Measurements from ENCODE around the gene HECTD1. TPM values are rescaled to one million over a fixed set of nuclear protein-coding genes. Genes with fewer than 3 reads are reported as not detected.
A peak's percentile ranks its signal among the peaks of the same experiment; 100 is the strongest.

The HECTD1 gene
- total and polyA plus RNA-seq, 10 of the 15 experiments (the other 5 are each of a cell fraction or from before 2014, with no cell fraction given), result 27.3 to 116 (median 57.7) TPM

DNA sequence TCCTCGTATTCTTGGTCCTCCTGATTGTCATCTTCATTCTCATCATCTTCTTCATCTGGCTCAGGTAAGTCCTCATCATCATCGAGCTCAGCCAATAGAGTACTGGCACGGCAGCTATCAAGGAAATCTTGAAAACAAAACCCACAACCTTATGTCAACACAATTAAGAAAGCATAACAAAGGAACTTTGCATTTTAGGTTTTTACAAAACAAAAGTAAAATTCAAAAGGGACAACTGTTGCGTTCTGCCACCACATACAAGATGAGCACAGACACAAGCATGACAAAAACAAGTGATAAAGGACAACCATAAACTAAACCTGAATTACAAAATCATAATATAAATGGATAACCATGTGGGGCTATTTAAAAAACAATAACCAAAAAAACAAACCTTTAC lies 84.7 kb downstream of the HECTD1 start (continued):
- TF ChIP-seq, protein P1, sequence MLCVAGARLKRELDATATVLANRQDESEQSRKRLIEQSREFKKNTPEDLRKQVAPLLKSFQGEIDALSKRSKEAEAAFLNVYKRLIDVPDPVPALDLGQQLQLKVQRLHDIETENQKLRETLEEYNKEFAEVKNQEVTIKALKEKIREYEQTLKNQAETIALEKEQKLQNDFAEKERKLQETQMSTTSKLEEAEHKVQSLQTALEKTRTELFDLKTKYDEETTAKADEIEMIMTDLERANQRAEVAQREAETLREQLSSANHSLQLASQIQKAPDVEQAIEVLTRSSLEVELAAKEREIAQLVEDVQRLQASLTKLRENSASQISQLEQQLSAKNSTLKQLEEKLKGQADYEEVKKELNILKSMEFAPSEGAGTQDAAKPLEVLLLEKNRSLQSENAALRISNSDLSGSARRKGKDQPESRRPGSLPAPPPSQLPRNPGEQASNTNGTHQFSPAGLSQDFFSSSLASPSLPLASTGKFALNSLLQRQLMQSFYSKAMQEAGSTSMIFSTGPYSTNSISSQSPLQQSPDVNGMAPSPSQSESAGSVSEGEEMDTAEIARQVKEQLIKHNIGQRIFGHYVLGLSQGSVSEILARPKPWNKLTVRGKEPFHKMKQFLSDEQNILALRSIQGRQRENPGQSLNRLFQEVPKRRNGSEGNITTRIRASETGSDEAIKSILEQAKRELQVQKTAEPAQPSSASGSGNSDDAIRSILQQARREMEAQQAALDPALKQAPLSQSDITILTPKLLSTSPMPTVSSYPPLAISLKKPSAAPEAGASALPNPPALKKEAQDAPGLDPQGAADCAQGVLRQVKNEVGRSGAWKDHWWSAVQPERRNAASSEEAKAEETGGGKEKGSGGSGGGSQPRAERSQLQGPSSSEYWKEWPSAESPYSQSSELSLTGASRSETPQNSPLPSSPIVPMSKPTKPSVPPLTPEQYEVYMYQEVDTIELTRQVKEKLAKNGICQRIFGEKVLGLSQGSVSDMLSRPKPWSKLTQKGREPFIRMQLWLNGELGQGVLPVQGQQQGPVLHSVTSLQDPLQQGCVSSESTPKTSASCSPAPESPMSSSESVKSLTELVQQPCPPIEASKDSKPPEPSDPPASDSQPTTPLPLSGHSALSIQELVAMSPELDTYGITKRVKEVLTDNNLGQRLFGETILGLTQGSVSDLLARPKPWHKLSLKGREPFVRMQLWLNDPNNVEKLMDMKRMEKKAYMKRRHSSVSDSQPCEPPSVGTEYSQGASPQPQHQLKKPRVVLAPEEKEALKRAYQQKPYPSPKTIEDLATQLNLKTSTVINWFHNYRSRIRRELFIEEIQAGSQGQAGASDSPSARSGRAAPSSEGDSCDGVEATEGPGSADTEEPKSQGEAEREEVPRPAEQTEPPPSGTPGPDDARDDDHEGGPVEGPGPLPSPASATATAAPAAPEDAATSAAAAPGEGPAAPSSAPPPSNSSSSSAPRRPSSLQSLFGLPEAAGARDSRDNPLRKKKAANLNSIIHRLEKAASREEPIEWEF (IDR thresholded peaks at IDR 0.05; ENCODE audit: insufficient replicate concordance, low read depth, low read length), result no peak
- TF ChIP-seq RELA (IDR thresholded peaks at IDR 0.05; ENCODE audit: borderline replicate concordance, partially characterized antibody) (no peak), SIX5 (IDR thresholded peaks at IDR 0.05; ENCODE audit: low read depth, low read length, severe bottlenecking) (no peak), EP300 (IDR thresholded peaks at IDR 0.05; ENCODE audit: borderline replicate concordance in 1 of 2, control insufficient read depth in 1 of 2, low read depth in 2 of 2, low read length in 2 of 2) (no peak), NFIC (IDR thresholded peaks at IDR 0.05; ENCODE audit: low read depth, low read length) (no peak), HDGF (IDR thresholded peaks at IDR 0.05) (no peak), HDAC2 (IDR thresholded peaks at IDR 0.05) (no peak)

DNA sequence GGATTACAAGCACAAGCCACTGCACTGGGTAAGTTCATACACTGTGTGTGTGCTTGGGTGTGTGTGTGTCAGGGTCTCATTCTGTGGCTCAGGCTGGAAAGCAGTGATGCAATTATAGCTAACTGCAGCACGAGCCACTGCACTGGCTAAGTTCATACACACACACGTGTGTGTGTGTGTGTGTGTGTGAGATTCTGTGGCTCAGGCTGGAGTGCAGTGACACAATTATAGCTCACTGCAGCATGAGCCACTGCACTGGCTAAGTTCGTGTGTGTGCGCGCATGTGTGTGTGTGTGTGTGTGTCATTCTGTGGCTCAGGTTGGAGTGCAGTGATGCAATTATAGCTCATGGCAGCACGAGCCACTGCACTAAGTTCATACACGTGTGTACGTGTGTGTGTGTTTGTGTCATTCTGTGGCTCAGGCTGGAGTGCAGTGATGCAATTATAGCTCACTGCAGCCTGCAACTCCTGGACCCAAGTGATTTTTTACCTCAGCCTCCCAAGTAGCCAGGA lies 85.4 kb downstream of the HECTD1 start:
- H3K9me3 ChIP-seq (replicated peaks; ENCODE audit: control insufficient read depth, insufficient read depth, low read length), result no peaks in the 10 kb centered on the region
- no peaks in the 10 kb centered on the region for H4K20me1 ChIP-seq (ENCODE audit: control insufficient read depth, insufficient read depth)
- WGBS (ENCODE audit: insufficient coverage, insufficient replicate concordance, low lambda C conversion rate, missing lambda C conversion rate), result 97% methylated on average over 8 of the region's 8 CpGs
- in situ Hi-C loops (cut with MboI), result no loop called here
- no peak overlapping the region for H3K27ac ChIP-seq (ENCODE audit: control insufficient read depth, insufficient read depth)
- ATAC-seq (no peak), FAIRE-seq (no peak), DNase-seq (ENCODE audit: low read depth, low spot score) (no peak)
- no peaks in the 10 kb centered on the region for H3K27me3 ChIP-seq (replicated peaks in 1 of 2; ENCODE audit: control insufficient read depth in 2 of 2, insufficient read depth in 2 of 2, low read length in 1 of 2)
- intact Hi-C loops (cut with micrococcal nuclease; ENCODE audit: unreplicated experiment), result no loop called here
- CTCF ChIA-PET, result interaction anchor here (1.2 kb wide), 1 partner anchor 10 kb away, joined by 3 read pairs; no protein-coding TSS in a partner anchor
- no peak overlapping the region for H3K4me3 ChIP-seq
- H3K4me2 ChIP-seq (ENCODE audit: control insufficient read depth, insufficient read depth), result no peak overlapping the region
- no peaks in the 10 kb centered on the region for H3K4me1 ChIP-seq (ENCODE audit: control insufficient read depth, insufficient read depth, low read length)
- H3K9ac ChIP-seq (ENCODE audit: control insufficient read depth, insufficient read depth, low read length), result no peak overlapping the region
- POLR2A ChIA-PET, result no interaction called here
- SMC1A ChIA-PET (ENCODE audit: uncharacterized antibody, unreplicated experiment), result interaction anchor here (0.5 kb wide), 1 partner anchor 127 kb away, joined by 3 read pairs; no protein-coding TSS in a partner anchor
- RAD21 ChIA-PET (ENCODE audit: unreplicated experiment), result no interaction called here
- H2AFZ ChIP-seq (ENCODE audit: control insufficient read depth, low read depth, low read length), result no peak overlapping the region
- peaks cover 8 to 43% of the 10 kb centered on the region in 2 experiments for H3K36me3 ChIP-seq (ENCODE audit: control insufficient read depth in 2 of 2, insufficient read depth in 2 of 2, low read length in 1 of 2)
- BruUV-seq (replicated peaks), result TSS peak; percentile 53
- H3K79me2 ChIP-seq (ENCODE audit: control insufficient read depth, insufficient read depth, low read length), result no peaks in the 10 kb centered on the region
- TF ChIP-seq, protein P2, sequence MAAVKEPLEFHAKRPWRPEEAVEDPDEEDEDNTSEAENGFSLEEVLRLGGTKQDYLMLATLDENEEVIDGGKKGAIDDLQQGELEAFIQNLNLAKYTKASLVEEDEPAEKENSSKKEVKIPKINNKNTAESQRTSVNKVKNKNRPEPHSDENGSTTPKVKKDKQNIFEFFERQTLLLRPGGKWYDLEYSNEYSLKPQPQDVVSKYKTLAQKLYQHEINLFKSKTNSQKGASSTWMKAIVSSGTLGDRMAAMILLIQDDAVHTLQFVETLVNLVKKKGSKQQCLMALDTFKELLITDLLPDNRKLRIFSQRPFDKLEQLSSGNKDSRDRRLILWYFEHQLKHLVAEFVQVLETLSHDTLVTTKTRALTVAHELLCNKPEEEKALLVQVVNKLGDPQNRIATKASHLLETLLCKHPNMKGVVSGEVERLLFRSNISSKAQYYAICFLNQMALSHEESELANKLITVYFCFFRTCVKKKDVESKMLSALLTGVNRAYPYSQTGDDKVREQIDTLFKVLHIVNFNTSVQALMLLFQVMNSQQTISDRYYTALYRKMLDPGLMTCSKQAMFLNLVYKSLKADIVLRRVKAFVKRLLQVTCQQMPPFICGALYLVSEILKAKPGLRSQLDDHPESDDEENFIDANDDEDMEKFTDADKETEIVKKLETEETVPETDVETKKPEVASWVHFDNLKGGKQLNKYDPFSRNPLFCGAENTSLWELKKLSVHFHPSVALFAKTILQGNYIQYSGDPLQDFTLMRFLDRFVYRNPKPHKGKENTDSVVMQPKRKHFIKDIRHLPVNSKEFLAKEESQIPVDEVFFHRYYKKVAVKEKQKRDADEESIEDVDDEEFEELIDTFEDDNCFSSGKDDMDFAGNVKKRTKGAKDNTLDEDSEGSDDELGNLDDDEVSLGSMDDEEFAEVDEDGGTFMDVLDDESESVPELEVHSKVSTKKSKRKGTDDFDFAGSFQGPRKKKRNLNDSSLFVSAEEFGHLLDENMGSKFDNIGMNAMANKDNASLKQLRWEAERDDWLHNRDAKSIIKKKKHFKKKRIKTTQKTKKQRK (IDR thresholded peaks at IDR 0.05; ENCODE audit: low read depth, low read length), result no peak
- TF ChIP-seq SMAD1 (IDR thresholded peaks at IDR 0.05; ENCODE audit: low read depth, partially characterized antibody), result no peak
- 0 out of 2 replicates have a peak, but pooled peaks have one; percentile 30 for TF ChIP-seq FOXK2 (IDR thresholded peaks at IDR 0.05)
- no peak for TF ChIP-seq DPF2 (IDR thresholded peaks at IDR 0.05)
- TF ChIP-seq, protein P3, sequence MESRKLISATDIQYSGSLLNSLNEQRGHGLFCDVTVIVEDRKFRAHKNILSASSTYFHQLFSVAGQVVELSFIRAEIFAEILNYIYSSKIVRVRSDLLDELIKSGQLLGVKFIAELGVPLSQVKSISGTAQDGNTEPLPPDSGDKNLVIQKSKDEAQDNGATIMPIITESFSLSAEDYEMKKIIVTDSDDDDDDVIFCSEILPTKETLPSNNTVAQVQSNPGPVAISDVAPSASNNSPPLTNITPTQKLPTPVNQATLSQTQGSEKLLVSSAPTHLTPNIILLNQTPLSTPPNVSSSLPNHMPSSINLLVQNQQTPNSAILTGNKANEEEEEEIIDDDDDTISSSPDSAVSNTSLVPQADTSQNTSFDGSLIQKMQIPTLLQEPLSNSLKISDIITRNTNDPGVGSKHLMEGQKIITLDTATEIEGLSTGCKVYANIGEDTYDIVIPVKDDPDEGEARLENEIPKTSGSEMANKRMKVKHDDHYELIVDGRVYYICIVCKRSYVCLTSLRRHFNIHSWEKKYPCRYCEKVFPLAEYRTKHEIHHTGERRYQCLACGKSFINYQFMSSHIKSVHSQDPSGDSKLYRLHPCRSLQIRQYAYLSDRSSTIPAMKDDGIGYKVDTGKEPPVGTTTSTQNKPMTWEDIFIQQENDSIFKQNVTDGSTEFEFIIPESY (IDR thresholded peaks at IDR 0.05), result no peak
- TF ChIP-seq ZNF207 (IDR thresholded peaks at IDR 0.05; ENCODE audit: borderline replicate concordance), result no peak
